Activated naive CD4-positive, alpha-beta T cell treated with anti-CD3 and anti-CD28 coated beads, Interleukin-2, amount 50 U/mL, for 72 hours (primary cell): ENCODE data around the gene IP6K3. TPM values are rescaled to one million over a fixed set of nuclear protein-coding genes. Genes with fewer than 3 reads are reported as not detected.

Experiments used
- ATAC-seq, 2 donors: fragments of 150-1000 bp; cut with Tn5 transposase; 2 replicates each; pipeline ENCODE4 v1.10.0; 2021; ENCODE audit warnings: mild to moderate bottlenecking in 2 of 2, moderate library complexity in 2 of 2
- DNase-seq, 2 donors: peaks; one replicate each; pipeline ENCODE4 v3.0.0; 2021 to 2022; ENCODE audit warnings: low spot score in 2 of 2
- H3K27ac Mint-ChIP-seq, 2 donors: one replicate each; pipeline ENCODE4 v1.8.0; 2022; ENCODE audit warnings: mild to moderate bottlenecking in 2 of 2, mixed read lengths in 2 of 2
- H3K36me3 Mint-ChIP-seq, 2 donors: one replicate each; pipeline ENCODE4 v1.8.0; 2022; ENCODE audit warnings: mixed read lengths in 2 of 2
- H3K9me3 Mint-ChIP-seq, 2 donors: one replicate each; pipeline ENCODE4 v1.8.0; 2022; ENCODE audit warnings: mixed read lengths in 2 of 2
- total RNA-seq, 2 donors: library from RNA; stranded (reverse); gene quantifications; one replicate each; pipeline ENCODE4 v1.2.3, GENCODE V29; 2022

Gene IP6K3
- total RNA-seq, 2 donors from 2014 or later, result not detected

DNA sequence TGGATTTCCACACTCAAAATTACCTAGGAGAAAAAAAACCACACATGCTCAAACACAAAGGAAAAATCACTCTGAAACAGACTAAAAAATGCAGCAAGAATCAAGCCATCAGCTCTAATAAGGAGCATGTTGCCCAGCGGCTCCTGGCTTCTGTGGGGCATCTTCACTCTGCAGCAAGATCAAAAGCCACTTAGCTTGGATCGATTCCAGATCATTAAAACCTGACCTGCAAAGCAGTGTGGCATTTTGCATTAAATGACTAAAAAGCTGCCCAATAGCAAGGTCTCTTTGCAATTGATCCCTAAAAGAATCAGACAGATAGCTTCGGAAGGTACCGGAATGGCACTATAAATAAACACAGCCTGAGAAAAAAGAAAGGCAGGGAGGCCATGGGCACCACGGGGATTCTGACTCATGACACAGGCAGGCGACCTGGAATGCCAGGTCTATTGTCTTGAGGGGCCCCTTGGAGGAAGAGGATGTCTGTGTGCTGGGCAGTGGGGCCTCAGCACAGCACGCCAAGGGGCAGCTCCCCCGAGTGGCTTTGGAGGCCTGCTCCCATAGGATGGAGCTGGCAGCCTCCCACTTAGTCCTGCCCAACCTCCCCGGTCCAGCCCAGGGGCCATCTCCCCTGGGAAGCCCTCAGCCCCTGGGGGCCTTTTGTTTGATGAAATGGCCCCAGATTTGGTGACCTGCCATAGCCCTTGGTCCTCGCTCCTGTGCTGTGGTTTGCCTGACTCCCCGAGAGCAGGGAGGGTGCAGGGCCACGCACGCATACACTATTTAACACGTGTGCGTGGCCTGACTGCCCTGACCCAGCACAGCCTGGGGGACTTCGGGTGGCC is 34.6 kb upstream of the IP6K3 start:
- Mint-ChIP-seq H3K27ac (no peak overlapping the region), H3K9me3 (no peaks in the 10 kb centered on the region), H3K36me3 (peaks cover 7 to 21% of the 10 kb centered on the region in 2 donors)
- ATAC-seq, result no peak
- no peak for DNase-seq

DNA sequence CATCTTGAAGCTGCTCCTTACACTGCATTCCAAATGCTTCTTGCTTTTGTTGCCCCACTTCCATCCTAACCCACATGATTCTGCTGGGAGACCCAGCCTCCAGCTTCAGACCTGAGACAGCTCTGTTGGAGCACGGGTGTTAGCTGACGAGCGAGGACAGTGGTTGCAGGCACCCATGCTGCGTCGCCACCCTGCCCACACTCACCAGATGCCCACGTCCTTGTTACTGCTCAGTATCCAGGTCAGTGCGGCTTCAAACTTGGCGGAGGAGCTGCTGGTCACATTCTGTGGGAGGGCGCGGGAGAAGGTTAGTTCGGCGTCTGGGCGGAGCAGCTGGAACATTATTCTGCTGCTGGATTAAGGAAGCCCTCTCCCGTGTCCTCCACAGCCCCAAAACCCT is 33.2 kb upstream of the IP6K3 start:
- H3K9me3 Mint-ChIP-seq, result no peaks in the 10 kb centered on the region
- DNase-seq (no peak), ATAC-seq (no peak)
- peaks cover 7 to 21% of the 10 kb centered on the region in 2 donors for H3K36me3 Mint-ChIP-seq
- H3K27ac Mint-ChIP-seq, result peak overlapping the region in 1 of 2 donors; percentile 50

DNA sequence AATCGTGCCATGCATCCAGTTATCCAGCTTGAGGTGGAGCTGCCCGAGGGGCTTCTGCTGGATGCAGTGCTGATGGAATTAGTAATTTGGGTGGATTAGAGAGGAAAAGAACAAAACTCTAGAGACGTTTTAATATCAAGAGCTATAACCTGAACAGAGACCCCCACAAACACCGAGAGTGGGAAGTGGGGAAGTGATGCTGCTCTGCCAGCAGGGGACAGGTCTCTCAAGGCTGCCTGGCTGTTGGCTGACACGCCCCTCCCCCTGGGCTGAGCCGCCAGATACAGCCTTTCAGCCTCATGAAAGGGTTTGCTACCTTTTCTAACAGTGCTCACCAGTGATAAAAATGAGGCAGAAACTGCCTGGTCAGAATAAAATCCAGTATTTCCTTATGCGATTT is 32.6 kb upstream of the IP6K3 start:
- Mint-ChIP-seq H3K27ac (no peak overlapping the region), H3K9me3 (no peaks in the 10 kb centered on the region), H3K36me3 (peaks cover 7 to 21% of the 10 kb centered on the region in 2 donors)
- no peak for DNase-seq
- ATAC-seq, result no peak

DNA sequence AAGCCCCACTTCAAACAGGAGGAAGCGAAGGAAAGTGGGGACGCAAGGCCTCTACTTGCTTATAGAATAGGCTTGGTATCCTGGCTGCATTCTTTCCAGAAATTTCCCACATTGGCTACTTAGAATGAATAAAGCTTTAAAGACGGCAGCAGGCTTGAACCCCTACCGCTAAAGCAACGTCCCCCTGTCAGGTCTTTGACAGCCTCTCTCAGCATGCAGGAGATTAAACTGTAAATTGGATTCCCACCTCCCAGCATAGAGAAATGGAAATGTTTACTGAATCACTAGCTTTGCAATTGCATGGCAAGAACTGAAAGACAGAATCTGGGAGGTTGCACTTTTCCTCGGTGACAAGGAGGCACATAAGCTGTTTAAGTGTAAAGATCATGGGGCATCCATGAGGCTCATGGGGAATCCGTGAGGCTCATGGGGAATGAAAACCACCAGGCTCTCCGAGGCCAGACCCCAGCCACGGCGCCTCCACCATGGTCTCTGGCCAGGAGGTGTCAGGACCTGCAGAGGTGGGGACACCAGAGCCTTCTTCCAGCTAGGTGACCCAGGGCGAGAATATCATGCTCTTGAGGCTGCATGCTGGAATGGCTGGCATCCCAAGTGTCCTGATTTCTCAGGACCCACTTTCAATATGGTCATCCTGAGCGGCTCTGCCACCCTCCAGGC is 31.9 kb upstream of the IP6K3 start:
- H3K27ac Mint-ChIP-seq, result no peak overlapping the region
- peaks cover 7 to 21% of the 10 kb centered on the region in 2 donors for H3K36me3 Mint-ChIP-seq
- ATAC-seq (no peak), DNase-seq (no peak)
- H3K9me3 Mint-ChIP-seq, result no peaks in the 10 kb centered on the region

DNA sequence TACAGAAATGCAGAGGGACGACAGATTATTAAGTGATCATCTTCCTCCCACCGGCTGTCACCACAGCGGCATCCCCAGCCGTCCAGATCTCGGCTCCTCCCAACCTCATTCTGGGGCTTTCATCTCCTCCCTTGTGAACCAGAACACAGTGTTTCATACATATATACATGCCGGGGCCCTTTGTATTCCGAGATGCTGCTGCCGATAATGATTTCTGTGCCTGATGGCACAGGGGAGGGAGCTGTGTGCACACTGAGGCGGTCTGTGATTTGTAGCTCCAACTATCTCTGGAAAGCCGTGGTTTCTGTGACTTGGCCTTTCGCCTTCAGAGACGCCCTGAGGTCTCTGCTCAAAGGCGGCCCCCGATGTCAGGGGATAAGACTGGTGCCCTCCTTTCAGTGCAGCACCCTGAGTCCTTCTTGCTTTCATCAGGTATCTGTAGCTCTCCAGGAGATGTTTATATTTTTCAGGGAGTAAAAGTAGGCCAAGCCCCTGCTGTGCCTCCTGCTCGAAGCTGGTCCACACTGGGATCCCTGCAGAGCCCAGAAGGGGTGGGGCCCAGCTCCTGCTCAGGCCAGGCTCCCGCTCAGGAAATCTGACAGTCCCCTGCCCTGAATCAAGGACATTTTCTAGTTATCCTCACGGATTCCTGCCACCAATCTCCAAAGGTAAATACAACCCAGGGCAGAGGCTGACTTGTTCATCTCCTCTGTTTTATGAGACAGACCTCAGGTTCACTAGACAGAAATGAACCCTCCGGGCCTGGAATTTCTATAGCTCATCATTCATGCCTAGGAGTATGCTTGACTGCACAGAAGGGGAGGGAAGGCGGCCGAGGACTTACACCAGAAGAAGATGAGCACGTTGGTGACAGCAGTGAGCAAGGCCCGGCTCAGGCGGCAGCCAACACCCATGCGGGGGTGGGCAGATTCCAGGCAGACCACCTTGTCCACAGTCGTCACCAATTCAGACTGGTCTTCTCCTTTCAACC is 31.0 kb upstream of the IP6K3 start:
- H3K27ac Mint-ChIP-seq, result no peak overlapping the region
- H3K36me3 Mint-ChIP-seq, result peaks cover 7 to 21% of the 10 kb centered on the region in 2 donors
- no peak for ATAC-seq
- DNase-seq, result no peak
- H3K9me3 Mint-ChIP-seq, result no peaks in the 10 kb centered on the region

DNA sequence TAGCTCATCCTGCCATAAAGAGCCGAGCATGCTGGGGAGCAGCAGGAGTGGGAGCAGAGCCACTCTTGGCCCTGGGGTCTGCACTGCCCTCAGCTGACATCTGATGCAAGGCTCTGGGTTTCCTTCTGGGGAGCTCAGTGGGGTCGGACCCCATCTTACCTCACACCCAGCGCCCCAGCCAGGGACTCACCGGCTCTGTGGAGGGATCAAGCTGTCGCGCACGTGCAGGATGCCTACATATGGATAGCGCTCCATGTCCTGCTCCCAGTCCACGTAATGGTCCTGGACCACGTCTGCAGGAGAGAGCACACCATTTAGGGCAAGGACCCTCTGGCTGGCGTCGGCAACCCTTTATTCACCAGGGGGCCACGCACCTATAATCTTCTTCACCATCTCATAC is 30.1 kb upstream of the IP6K3 start:
- no peaks in the 10 kb centered on the region for H3K9me3 Mint-ChIP-seq
- no peak for ATAC-seq
- H3K27ac Mint-ChIP-seq, result no peak overlapping the region
- peaks cover 7 to 21% of the 10 kb centered on the region in 2 donors for H3K36me3 Mint-ChIP-seq
- no peak for DNase-seq

DNA sequence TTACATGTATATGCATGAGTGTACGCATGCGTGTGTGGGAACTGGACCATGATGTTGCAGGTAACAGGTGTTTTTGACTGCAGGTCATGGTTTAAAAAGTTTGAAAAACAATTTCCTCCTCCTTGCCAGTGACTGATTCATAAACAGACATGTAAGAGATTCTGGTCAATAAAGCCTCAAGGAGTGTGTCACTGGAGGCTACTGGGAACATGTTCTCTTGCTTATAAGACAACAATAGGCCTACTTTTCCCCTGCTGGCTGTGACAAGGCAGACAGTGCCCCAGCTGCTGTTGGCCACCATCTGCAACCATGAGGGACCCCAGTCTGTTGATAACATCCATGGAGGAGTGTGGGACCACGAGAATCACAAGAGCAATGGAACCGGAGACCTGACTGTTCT is 29.5 kb upstream of the IP6K3 start:
- Mint-ChIP-seq H3K27ac (peak overlapping the region; percentile 42 to 60), H3K36me3 (peaks cover 7 to 21% of the 10 kb centered on the region in 2 donors), H3K9me3 (no peaks in the 10 kb centered on the region)
- ATAC-seq (no peak), DNase-seq (no peak)

DNA sequence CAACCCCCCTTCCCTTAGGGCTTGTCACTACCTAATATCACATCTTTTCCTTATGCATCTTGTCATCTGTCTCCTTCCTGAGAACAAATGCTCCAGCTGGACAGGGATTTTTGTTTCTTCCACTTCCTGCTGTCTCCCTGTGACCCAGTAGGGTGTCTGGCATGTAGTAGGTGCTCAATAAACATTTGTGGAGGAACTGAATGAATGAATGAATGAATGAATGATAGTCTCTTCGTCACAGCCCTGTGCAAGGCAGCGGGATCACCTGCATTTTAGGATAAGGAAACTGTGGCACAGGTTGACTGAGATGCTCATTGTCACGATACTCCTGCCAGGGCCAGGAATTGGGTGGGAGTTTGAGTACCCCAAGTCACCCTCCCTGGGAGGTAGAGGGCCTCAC is 28.1 kb upstream of the IP6K3 start:
- Mint-ChIP-seq H3K9me3 (no peaks in the 10 kb centered on the region), H3K36me3 (peaks cover 7 to 21% of the 10 kb centered on the region in 2 donors), H3K27ac (peak overlapping the region in 1 of 2 donors; percentile 38)
- ATAC-seq (no peak), DNase-seq (no peak)

DNA sequence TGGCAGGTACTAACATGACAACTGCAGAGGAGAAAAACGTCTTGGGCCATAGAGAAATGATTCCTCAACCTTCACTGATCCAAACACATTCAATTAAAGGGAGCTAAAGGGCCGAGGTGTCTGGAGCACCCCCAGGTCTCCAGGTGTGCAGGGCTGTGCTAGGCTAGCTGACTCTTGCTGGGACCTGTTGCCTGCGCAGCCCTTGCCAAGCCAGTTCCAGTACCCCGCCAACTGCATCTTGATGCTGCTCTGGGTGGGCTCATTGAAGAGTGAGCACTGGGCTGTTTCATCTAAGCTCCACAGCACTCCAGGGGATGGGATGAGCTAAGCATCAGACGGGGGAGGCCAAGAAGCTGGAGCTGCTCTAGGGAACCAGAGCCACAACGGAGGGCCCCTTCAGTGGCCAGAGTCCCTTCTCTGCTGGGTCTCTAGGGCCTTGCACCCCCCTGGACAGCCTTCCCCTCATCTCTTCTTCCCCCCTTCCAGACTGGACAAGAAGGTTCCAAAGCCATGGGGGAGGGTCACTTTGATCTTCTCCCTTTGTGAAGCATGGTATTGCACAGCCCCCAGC is 26.3 kb upstream of the IP6K3 start:
- DNase-seq (no peak), ATAC-seq (no peak)
- Mint-ChIP-seq H3K36me3 (peaks cover 4 to 18% of the 10 kb centered on the region in 2 donors), H3K27ac (no peak overlapping the region), H3K9me3 (no peaks in the 10 kb centered on the region)

DNA sequence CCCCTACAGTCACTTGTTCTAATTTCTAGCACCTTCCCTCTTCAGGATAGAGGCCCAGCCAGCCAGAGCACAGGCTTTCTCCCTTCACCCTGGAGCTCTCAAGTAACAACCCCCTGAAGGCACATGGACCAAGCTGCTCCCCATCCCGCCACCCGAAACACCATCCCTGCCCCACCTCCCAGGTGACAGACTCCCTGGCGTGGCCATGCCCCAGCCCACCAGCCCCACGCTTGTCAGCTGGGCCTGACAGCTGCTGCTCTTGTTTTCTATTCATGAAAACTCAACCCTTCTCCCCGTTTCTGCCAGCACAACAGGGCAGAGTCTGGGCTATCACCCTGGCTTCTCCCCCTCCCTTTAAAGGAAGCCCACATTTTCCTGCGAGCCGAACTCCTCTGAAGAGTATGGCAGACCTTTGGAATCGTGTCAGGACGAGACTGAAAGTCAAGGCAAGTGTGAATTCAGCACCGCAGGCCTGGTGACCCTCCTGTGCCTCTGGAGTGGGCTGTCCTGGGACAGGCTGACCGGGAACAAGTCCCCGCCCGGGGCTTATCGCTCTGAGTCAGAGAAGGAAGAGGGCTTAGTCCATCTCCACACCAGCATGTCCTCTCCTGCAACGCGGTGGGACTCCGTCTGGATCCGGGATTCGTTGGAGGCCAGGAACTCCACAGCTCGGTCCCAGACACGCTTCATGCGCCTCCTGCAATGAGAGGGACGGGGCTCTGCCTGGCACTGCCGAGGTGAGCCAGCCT is 25.6 kb upstream of the IP6K3 start:
- no peak for ATAC-seq
- H3K9me3 Mint-ChIP-seq, result no peaks in the 10 kb centered on the region
- no peak overlapping the region for H3K27ac Mint-ChIP-seq
- H3K36me3 Mint-ChIP-seq, result peaks cover 0 to 11% of the 10 kb centered on the region in 2 donors
- no peak for DNase-seq

DNA sequence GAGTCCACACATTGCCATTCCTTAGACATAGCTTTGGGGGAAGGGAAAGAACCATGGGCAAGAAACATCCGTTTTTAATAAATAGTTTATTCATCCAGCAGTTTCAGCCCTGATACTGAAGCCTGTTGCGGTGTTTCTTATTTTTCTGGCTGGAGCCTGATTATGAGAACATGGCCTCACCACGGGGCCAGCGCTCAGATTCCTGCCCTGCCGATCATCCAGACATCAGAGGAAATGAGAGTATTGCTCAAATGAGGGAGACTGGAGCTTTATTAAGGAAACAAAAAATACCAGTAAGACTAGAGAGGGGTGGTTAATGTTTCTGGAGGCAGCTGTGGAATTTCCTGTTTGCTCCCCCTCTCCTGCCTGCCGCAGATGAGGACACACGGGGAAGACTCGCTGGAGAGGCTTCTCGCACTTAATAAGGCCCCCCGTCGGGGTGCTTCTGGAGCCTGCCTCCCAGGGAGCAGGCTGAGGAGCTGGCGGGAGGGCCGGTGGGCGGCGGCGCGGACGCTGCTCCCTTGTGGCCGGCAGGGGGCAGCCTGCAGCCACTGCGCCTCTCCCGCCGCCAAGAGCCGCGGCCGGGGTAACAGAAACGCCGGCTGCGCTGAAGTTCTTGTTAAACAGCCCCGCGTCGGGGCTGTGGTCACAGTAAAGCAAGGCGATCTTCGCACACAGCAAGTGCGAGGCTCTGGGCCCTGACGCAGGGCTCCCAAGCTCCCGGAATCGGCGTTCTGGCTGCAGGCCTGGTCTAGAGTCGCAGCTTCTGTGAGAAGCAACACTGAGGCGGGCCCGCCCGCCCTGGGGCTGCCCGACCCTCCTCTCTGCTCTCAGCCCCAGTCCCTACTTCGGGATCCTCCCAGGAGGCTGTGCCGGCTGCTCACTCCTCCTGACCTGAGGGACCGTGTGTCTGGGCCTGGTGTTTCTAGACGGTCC is 24.7 kb upstream of the IP6K3 start:
- ATAC-seq, result peak; percentile 72 to 82
- no peak overlapping the region for H3K27ac Mint-ChIP-seq
- H3K9me3 Mint-ChIP-seq, result no peaks in the 10 kb centered on the region
- peaks cover 0 to 4% of the 10 kb centered on the region in 2 donors for H3K36me3 Mint-ChIP-seq
- DNase-seq, result peak; percentile 67 to 74

DNA sequence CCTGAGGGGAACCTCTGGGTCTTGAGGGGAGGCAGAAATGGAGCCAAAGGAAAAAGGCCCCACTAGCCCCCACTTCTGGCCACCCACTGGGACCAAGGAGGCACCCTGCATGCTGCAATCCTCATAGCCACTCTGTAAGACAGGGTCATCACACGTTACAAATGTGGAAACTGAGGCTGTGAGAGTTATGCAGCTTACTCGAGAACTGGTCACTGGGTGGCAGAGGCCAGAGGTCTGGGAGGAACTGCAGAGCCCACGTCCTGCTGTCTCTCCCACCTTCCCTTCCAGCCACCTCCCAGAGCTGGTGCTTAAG is 24.1 kb upstream of the IP6K3 start:
- DNase-seq, result no peak
- Mint-ChIP-seq H3K9me3 (no peaks in the 10 kb centered on the region), H3K36me3 (no peaks in the 10 kb centered on the region), H3K27ac (no peak overlapping the region)
- ATAC-seq, result no peak

DNA sequence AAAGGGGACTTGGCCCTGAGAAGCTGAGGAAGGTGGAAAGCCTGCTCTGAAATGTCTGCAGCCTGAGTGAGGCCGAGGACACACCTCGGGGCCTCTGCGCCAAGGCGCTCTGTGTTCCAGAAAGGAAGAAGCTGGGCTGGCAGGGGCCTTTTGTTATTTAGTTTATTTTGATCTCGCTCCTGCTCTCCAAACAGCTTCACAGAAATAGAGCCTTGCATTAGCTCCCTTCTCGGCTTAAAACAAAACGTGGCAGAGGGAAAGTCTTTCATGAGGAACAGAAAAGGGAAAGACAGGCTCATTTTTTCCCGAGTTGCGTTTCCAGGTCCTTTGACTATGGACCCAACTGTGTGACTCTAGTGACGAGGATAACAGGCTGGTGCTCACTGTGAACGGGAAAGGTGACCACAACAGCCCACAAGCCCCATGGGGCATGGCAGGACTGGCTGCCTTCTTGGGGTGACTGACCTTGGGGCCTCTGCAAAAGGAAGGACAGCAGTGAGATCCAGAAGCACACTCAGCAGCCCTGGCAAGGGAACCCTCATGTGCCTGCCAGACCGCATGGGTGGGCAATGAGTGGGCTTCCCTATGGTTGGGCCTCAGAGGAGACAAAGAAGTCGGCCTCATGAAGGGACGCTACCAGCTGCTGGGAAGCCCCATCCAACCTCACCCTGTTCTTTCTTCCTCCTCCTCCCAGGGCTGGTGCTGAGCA is 23.6 kb upstream of the IP6K3 start:
- Mint-ChIP-seq H3K36me3 (no peaks in the 10 kb centered on the region), H3K27ac (no peak overlapping the region), H3K9me3 (no peaks in the 10 kb centered on the region)
- DNase-seq (no peak), ATAC-seq (no peak)

DNA sequence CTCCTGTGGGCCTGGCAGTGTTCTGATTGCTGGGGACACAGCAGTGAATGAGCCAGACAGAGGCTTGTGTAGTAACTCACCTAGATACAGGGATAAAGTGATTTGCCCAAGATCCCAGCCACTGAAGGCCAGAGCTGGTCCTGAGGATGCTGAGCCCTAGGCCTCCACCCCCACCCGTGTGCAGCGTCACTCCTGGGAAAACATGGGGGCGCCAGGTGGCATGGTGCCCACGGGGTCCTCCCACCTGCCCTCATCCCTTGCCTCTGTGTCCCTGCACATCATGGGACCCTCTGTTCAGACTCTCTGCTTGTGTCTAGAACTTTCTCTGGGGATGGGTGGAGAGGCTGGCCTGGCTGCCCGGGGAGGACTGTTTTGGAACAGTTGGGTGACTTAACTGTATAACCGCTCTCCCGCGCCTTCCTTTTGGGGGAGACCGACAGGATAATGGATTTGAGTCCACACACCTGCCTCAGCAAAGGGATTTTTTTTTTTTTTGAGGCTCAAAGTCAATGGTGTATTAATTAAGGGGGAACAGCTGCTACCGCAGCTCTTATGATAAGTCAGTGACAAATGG is 22.6 kb upstream of the IP6K3 start:
- H3K27ac Mint-ChIP-seq, result no peak overlapping the region
- H3K9me3 Mint-ChIP-seq, result no peaks in the 10 kb centered on the region
- DNase-seq, result no peak
- no peaks in the 10 kb centered on the region for H3K36me3 Mint-ChIP-seq
- no peak for ATAC-seq
